Measurements from ENCODE around the gene MRPL43.

MRPL43 gene

DNA sequence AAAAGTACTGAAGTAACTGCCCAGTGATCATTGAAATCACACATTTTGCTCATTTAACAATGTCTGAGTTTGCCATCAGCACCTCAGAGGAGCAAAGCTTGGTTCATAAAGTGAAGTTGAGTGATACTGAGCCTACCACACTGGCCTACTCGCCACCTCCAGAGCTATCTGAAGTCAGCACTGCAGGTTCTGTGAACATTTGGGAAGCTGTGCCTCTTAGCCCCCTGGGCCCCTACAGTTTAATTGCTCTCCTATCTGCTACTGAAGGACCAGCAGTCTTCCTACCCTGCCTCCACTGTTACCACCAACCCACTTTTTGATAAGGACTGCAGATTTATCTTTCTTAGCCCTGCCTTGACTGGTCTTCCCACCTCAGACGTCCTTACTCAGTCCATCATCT is 20.0 kb downstream of the MRPL43 start:
- H3K27ac ChIP-seq: peak overlapping the region; percentile 15; the same call in 1 of the 2 replicates
- TF ChIP-seq, protein P1, sequence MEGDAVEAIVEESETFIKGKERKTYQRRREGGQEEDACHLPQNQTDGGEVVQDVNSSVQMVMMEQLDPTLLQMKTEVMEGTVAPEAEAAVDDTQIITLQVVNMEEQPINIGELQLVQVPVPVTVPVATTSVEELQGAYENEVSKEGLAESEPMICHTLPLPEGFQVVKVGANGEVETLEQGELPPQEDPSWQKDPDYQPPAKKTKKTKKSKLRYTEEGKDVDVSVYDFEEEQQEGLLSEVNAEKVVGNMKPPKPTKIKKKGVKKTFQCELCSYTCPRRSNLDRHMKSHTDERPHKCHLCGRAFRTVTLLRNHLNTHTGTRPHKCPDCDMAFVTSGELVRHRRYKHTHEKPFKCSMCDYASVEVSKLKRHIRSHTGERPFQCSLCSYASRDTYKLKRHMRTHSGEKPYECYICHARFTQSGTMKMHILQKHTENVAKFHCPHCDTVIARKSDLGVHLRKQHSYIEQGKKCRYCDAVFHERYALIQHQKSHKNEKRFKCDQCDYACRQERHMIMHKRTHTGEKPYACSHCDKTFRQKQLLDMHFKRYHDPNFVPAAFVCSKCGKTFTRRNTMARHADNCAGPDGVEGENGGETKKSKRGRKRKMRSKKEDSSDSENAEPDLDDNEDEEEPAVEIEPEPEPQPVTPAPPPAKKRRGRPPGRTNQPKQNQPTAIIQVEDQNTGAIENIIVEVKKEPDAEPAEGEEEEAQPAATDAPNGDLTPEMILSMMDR (IDR thresholded peaks at IDR 0.05): no peak
- no peak for TF ChIP-seq ZFX (IDR thresholded peaks at IDR 0.05; ENCODE audit: borderline replicate concordance)

DNA sequence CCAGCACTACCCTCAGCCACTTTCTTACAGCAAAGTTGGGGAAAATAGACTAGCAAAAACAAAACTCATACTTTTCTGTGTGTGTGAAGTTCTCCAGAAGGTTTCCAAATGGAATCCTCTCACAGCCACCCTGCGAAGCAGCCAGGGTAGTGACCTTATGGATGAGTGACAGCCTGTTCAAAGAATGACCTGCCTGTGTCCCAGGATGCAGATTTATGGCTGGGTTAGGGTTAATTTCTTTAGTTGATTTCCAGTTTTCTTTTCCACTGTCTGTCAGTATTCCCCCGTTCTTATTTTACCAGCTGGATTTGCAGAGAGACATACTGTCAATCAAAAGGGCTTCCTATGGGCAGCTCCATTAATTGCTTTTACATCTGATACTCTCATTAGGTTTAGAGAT is 20.4 kb downstream of the MRPL43 start:
- peak overlapping the region; percentile 15; the same call in 1 of the 2 replicates for H3K27ac ChIP-seq
- TF ChIP-seq, protein P1 (IDR thresholded peaks at IDR 0.05): no peak
- TF ChIP-seq ZFX (IDR thresholded peaks at IDR 0.05; ENCODE audit: borderline replicate concordance): no peak

- TF ChIP-seq, protein P1 (IDR thresholded peaks at IDR 0.05): no peak
- TF ChIP-seq ZFX (IDR thresholded peaks at IDR 0.05; ENCODE audit: borderline replicate concordance): no peak
- no peak overlapping the region for H3K27ac ChIP-seq
These were observed 21.5 kb downstream of the MRPL43 start for GRCh38 chr10:100965820-100966219.

DNA sequence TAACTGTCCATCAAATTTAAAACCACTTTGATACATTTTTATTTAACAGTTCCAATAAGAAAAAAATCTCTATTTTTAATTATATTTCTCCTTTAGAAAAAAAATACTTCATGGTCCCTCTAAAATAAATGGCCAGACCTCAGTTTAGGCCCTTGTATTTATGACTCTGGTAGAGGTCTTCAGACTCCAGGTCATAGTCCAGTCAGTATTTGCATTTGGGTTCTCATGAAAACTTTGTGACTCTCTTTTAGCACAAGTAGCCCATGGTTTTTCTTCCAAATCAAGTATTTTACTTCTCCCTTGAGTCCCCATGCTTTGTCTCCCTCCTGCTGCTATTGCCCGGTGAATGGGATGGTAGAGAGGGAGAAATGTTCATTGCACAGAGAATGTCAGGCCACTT is 23.5 kb downstream of the MRPL43 start:
- TF ChIP-seq, protein P1 (IDR thresholded peaks at IDR 0.05): no peak
- TF ChIP-seq ZFX (IDR thresholded peaks at IDR 0.05; ENCODE audit: borderline replicate concordance): no peak
- no peak overlapping the region for H3K27ac ChIP-seq

DNA sequence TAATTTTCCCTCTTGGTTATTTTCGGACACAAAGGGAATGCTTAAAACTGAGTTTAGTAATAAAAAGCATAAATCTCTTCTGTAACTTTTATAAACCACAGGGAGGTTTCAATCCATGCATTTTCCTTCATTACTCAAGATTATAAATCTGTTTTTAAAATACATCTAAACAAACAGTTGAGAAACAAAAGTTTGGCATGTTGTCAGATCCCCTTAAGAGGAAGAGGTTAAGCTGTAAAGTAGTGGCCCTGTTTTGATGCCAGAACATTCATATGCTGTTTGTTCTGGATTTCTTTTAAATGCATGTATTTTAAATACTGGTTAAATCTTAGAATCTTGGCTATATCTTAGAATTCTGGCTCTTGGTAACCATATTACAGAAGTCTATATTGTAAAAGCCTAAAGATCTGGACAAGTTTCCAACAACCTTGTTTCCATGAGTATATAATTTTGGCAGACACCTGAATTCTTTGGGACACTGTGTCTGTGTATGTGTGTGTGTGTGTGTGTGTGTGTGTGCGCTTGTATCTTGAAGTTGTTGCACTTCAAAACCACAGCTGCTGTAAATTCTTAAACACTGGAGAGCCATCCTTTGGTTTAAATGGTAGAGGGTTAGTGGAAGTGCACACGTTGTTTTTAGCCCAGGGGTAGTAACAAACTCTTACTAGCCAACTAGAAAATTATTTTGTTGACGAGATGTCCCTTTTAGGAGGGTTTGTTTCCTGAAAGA is 24.8 kb downstream of the MRPL43 start:
- TF ChIP-seq ZFX (IDR thresholded peaks at IDR 0.05; ENCODE audit: borderline replicate concordance): no peak
- TF ChIP-seq, protein P1 (IDR thresholded peaks at IDR 0.05): no peak
- no peak overlapping the region for H3K27ac ChIP-seq

- TF ChIP-seq ZFX (IDR thresholded peaks at IDR 0.05; ENCODE audit: borderline replicate concordance): no peak
- TF ChIP-seq, protein P1 (IDR thresholded peaks at IDR 0.05): no peak
- no peak overlapping the region for H3K27ac ChIP-seq
These were observed 27.0 kb downstream of the MRPL43 start for GRCh38 chr10:100960251-100960650.

DNA sequence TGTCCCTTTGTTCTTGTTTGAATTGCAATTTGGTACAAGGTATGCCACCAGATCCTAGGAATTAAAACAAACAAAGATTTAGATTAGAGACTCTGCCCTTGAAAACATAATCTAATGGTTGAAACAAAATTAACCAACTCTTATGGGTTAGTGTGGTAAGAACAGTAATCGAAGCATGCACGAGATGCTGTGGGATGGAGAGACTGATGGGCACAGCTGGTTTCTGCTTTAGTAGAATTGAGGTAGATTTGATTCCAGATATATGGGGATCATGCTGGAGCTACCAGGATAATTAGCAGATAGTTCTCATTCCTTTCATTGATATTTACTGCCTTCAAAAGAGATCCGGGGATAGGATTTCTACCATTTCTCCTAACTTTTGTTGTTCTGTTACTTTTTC is 38.4 kb downstream of the MRPL43 start:
- H3K27ac ChIP-seq: no peak overlapping the region
- TF ChIP-seq, protein P1 (IDR thresholded peaks at IDR 0.05): no peak
- no peak for TF ChIP-seq ZFX (IDR thresholded peaks at IDR 0.05; ENCODE audit: borderline replicate concordance)
